H9 (cell line): ENCODE results near the gene POLK. TPM values are rescaled to one million over a fixed set of nuclear protein-coding genes. Genes with fewer than 3 reads are reported as not detected.

Source experiments
- DNase-seq: peaks from one replicate; pipeline ENCODE4 v3.0.0-alpha.2; 2017
- H2AFZ ChIP-seq: one replicate; pipeline ENCODE4 v1.6.1; 2013; ENCODE audit warnings: mild to moderate bottlenecking, low read length, control low read depth, moderate library complexity
- H2AK5ac ChIP-seq: 2 replicates; pipeline ENCODE4 v1.6.1; 2013; ENCODE audit warnings: low read length, control low read depth, mixed read lengths; ENCODE audit not compliant: insufficient read length
- H2BK120ac ChIP-seq: one replicate; pipeline ENCODE4 v1.6.1; 2013; ENCODE audit warnings: low read depth, mild to moderate bottlenecking, low read length, control low read depth, inconsistent platforms; ENCODE audit not compliant: poor library complexity, severe bottlenecking
- H2BK12ac ChIP-seq: 2 replicates; pipeline ENCODE4 v1.6.1; 2013; ENCODE audit warnings: low read length, control low read depth, mixed read lengths, low read depth; ENCODE audit not compliant: insufficient read length
- H2BK15ac ChIP-seq: 2 replicates; pipeline ENCODE4 v1.6.1; 2013; ENCODE audit warnings: low read depth, low read length, control low read depth
- H2BK20ac ChIP-seq: one replicate; pipeline ENCODE4 v1.6.1; 2013; ENCODE audit warnings: low read depth, mild to moderate bottlenecking, low read length, control low read depth, inconsistent platforms; ENCODE audit not compliant: poor library complexity, severe bottlenecking
- H2BK5ac ChIP-seq: 2 replicates; pipeline ENCODE4 v1.6.1; 2013; ENCODE audit warnings: low read length, control low read depth, mixed read lengths; ENCODE audit not compliant: insufficient read length
- H3K14ac ChIP-seq: 2 replicates; pipeline ENCODE4 v1.6.1; 2013; ENCODE audit warnings: low read length, control low read depth; ENCODE audit not compliant: insufficient read depth
- H3K18ac ChIP-seq: 2 replicates; pipeline ENCODE4 v1.6.1; 2013; ENCODE audit warnings: low read depth, mild to moderate bottlenecking, mixed read lengths, low read length, control low read depth; ENCODE audit not compliant: insufficient read length
- H3K23ac ChIP-seq: 2 replicates; pipeline ENCODE4 v1.6.1; 2013; ENCODE audit warnings: low read length, control low read depth, mixed read lengths, low read depth; ENCODE audit not compliant: insufficient read length
- H3K23me2 ChIP-seq: 2 replicates; pipeline ENCODE4 v1.6.1; 2013; ENCODE audit warnings: low read depth, mild to moderate bottlenecking, mixed read lengths, low read length, control low read depth; ENCODE audit not compliant: insufficient read length, poor library complexity, severe bottlenecking
- H3K27ac ChIP-seq: 2 replicates; pipeline ENCODE4 v1.5.1; 2013; ENCODE audit warnings: low read length, control low read depth, mixed read lengths, low read depth; ENCODE audit not compliant: insufficient read length
- H3K27me3 ChIP-seq: 2 replicates; pipeline ENCODE4 v1.6.1; 2013; ENCODE audit warnings: low read length, control low read depth, inconsistent platforms; ENCODE audit not compliant: insufficient read depth
- H3K4ac ChIP-seq: 2 replicates; pipeline ENCODE4 v1.6.1; 2013; ENCODE audit warnings: low read depth, mild to moderate bottlenecking, control low read depth, inconsistent platforms, low read length, moderate library complexity
- H3K4me1 ChIP-seq: 2 replicates; pipeline ENCODE4 v1.6.1; 2013; ENCODE audit warnings: low read length, control low read depth, inconsistent platforms; ENCODE audit not compliant: insufficient read depth
- H3K4me2 ChIP-seq: 2 replicates; pipeline ENCODE4 v1.6.1; 2013; ENCODE audit warnings: low read length, control low read depth, mixed read lengths; ENCODE audit not compliant: insufficient read length, insufficient read depth
- H3K56ac ChIP-seq: 2 replicates; pipeline ENCODE4 v1.6.1; 2013; ENCODE audit warnings: low read depth, mild to moderate bottlenecking, mixed read lengths, low read length, control low read depth; ENCODE audit not compliant: insufficient read length
- H3K79me1 ChIP-seq: 2 replicates; pipeline ENCODE4 v1.6.1; 2013; ENCODE audit warnings: low read depth, mild to moderate bottlenecking, moderate library complexity, low read length, control low read depth, inconsistent platforms; ENCODE audit not compliant: insufficient read depth, poor library complexity, severe bottlenecking
- H3K79me2 ChIP-seq: 2 replicates; pipeline ENCODE4 v1.6.1; 2013; ENCODE audit warnings: low read length, control low read depth, inconsistent platforms; ENCODE audit not compliant: insufficient read depth
- H3K9ac ChIP-seq: 2 replicates; pipeline ENCODE4 v1.6.1; 2013; ENCODE audit warnings: low read length, control low read depth, mixed read lengths; ENCODE audit not compliant: insufficient read length; ENCODE audit errors: extremely low read depth
- H3K9me3 ChIP-seq: one replicate; pipeline ENCODE4 v1.6.1; 2013; ENCODE audit warnings: low read depth, low read length, inconsistent platforms; ENCODE audit not compliant: control insufficient read depth
- H3T11ph ChIP-seq: one replicate; pipeline ENCODE4 v1.6.1; 2013; ENCODE audit warnings: mild to moderate bottlenecking, low read length, control low read depth, inconsistent platforms
- H4K20me1 ChIP-seq: one replicate; pipeline ENCODE4 v1.6.1; 2013; ENCODE audit not compliant: control insufficient read depth, insufficient read length, insufficient read depth
- H4K5ac ChIP-seq: 2 replicates; pipeline ENCODE4 v1.6.1; 2013; ENCODE audit warnings: low read depth, mild to moderate bottlenecking, mixed read lengths, low read length, control low read depth; ENCODE audit not compliant: insufficient read length
- H4K8ac ChIP-seq: replicated peaks from 2 replicates; pipeline ENCODE4 v1.6.1; 2013; ENCODE audit warnings: low read length, control low read depth, mixed read lengths, low read depth; ENCODE audit not compliant: insufficient read length
- H4K91ac ChIP-seq: 2 replicates; pipeline ENCODE4 v1.6.1; 2013; ENCODE audit warnings: low read depth, mild to moderate bottlenecking, moderate library complexity, mixed read lengths, low read length, control low read depth; ENCODE audit not compliant: insufficient read length
- H3K27ac Mint-ChIP-seq, 3 experiments: 2 replicates in 2 of 3; 3 replicates in 1 of 3; pipeline ENCODE4 v1.8.0; 2020 to 2021; ENCODE audit warnings: mixed read lengths in 3 of 3, mild to moderate bottlenecking in 1 of 3, moderate library complexity in 1 of 3
- H3K27me3 Mint-ChIP-seq: 2 replicates; pipeline ENCODE4 v1.8.0; 2021; ENCODE audit warnings: low read depth, mild to moderate bottlenecking, moderate library complexity, mixed read lengths
- H3K36me3 Mint-ChIP-seq, 3 experiments: 2 replicates in 2 of 3; 3 replicates in 1 of 3; pipeline ENCODE4 v1.8.0; 2020 to 2021; ENCODE audit warnings: low read depth in 3 of 3, mixed read lengths in 3 of 3; ENCODE audit not compliant: insufficient read depth in 1 of 3
- H3K4me1 Mint-ChIP-seq, 2 experiments: 2 replicates each; pipeline ENCODE4 v1.8.0; 2020; ENCODE audit warnings: mixed read lengths in 2 of 2
- H3K4me3 Mint-ChIP-seq, 2 experiments: 2 replicates in 1 of 2; 3 replicates in 1 of 2; pipeline ENCODE4 v1.8.0; 2020 to 2021; ENCODE audit warnings: mild to moderate bottlenecking in 2 of 2, mixed read lengths in 2 of 2, moderate library complexity in 1 of 2
- H3K9me3 Mint-ChIP-seq, 2 experiments: 2 replicates in 1 of 2; 3 replicates in 1 of 2; pipeline ENCODE4 v1.8.0; 2020; ENCODE audit warnings: mild to moderate bottlenecking in 2 of 2, mixed read lengths in 2 of 2, moderate library complexity in 1 of 2
- total RNA-seq: library from RNA; stranded (reverse); gene quantifications from 2 replicates; pipeline ENCODE4 v1.2.1, GENCODE V29; 2021
- TF ChIP-seq, protein P1 (sequence below): fragments of 200-600 bp; sonication (generic); conservative IDR thresholded peaks from 3 replicates; pipeline ENCODE4 v1.8.0; 2021; ENCODE audit warnings: antibody characterized with exemption, mild to moderate bottlenecking

Gene POLK
- total RNA-seq, 1 experiment from 2014 or later, result 7.6 TPM

DNA sequence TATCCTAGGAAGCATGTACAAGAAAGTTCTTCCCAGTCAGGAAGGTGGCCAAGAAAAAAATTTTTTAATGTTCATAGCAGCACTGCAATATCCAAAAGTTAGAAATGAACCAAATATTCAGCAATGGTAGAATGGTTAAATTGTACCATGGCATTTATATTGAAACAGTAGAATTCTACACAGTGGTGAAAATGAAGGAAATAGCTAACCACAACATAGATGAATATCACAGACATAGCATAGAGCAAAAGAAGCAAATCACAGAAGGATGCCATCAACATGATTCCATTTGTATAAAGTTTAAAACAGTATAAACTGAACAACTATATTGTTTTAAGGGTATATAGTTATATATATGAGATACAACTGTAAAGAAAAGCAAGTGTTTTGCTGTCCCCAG, 88.8 kb downstream of the POLK start:
- Histone ChIP-seq H2AFZ (no peak overlapping the region), H3K9me3 (no peaks in the 10 kb centered on the region), H3K14ac (no peak overlapping the region), H2BK12ac (no peak overlapping the region), H2BK5ac (no peak overlapping the region), H3K27me3 (no peaks in the 10 kb centered on the region), H4K8ac (no peak overlapping the region), H3K18ac (no peak overlapping the region), H2BK20ac (no peak overlapping the region), H4K91ac (no peak overlapping the region), H3K79me2 (no peaks in the 10 kb centered on the region), H3K4ac (no peak overlapping the region), H4K20me1 (no peaks in the 10 kb centered on the region), H3K4me1 (no peaks in the 10 kb centered on the region), H3K27ac (no peak overlapping the region), H3K9ac (no peak overlapping the region), H3T11ph (no peak overlapping the region), H3K23ac (no peak overlapping the region), H3K23me2 (no peaks in the 10 kb centered on the region), H2BK120ac (no peak overlapping the region), H4K5ac (no peak overlapping the region), H3K4me2 (no peak overlapping the region), H2AK5ac (no peak overlapping the region), H3K79me1 (no peaks in the 10 kb centered on the region), H2BK15ac (no peak overlapping the region), H3K56ac (no peak overlapping the region)
- no peaks in the 10 kb centered on the region for H3K9me3 Mint-ChIP-seq
- peaks cover 4 to 15% of the 10 kb centered on the region in 2 experiments for H3K4me1 Mint-ChIP-seq
- H3K27me3 Mint-ChIP-seq, result no peaks in the 10 kb centered on the region
- no peak overlapping the region for H3K4me3 Mint-ChIP-seq
- no peak for DNase-seq
- no peak overlapping the region for H3K27ac Mint-ChIP-seq
- peaks cover 0 to 6% (median 4%) of the 10 kb centered on the region in 3 experiments; a peak in 3 of 7 replicates for H3K36me3 Mint-ChIP-seq
- TF ChIP-seq, protein P1, sequence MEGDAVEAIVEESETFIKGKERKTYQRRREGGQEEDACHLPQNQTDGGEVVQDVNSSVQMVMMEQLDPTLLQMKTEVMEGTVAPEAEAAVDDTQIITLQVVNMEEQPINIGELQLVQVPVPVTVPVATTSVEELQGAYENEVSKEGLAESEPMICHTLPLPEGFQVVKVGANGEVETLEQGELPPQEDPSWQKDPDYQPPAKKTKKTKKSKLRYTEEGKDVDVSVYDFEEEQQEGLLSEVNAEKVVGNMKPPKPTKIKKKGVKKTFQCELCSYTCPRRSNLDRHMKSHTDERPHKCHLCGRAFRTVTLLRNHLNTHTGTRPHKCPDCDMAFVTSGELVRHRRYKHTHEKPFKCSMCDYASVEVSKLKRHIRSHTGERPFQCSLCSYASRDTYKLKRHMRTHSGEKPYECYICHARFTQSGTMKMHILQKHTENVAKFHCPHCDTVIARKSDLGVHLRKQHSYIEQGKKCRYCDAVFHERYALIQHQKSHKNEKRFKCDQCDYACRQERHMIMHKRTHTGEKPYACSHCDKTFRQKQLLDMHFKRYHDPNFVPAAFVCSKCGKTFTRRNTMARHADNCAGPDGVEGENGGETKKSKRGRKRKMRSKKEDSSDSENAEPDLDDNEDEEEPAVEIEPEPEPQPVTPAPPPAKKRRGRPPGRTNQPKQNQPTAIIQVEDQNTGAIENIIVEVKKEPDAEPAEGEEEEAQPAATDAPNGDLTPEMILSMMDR, result no peak
